Panc1 (cell line): ENCODE data around the gene SKAP1.

ENCODE experiments used
- CTCF ChIP-seq: fragments of 450-650 bp; IDR thresholded peaks from 2 replicates; pipeline ENCODE4 v1.5.1; 2017; ENCODE audit warnings: mild to moderate bottlenecking
- POLR2AphosphoS5 ChIP-seq: IDR thresholded peaks from 2 replicates; pipeline ENCODE4 v1.6.1; 2012; ENCODE audit warnings: mild to moderate bottlenecking, low read depth, low read length, moderate library complexity
- REST ChIP-seq, 2 experiments: IDR thresholded peaks; 2 replicates each; pipeline ENCODE4 v1.6.1; 2011 to 2012; ENCODE audit warnings: low read depth in 2 of 2, control low read depth in 1 of 2, low read length in 1 of 2, mild to moderate bottlenecking in 1 of 2, moderate library complexity in 1 of 2; ENCODE audit not compliant: insufficient read depth in 1 of 2
- TCF7L2 ChIP-seq: IDR thresholded peaks from 2 replicates; pipeline ENCODE4 v1.6.1; 2011; ENCODE audit warnings: mild to moderate bottlenecking, low read depth, low read length, inconsistent platforms

DNA sequence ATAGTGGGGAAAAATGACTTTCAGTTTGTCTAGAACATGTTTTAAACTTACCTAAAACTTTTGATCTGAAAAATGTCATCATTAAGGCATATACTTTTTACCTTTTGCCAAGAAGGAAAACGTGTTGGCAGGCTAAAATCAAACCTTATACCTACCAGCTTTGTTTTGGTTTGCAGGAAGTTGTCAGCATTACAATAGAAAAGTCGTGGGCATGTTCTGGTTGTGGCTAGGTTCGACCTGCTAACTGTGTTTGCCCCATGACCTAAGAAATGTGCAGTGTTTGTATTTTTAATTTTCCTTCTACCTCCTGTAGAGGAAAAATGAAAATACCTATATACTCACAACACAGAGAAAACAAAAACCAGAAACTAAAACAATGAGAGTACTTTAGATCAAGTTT lies 13.0 kb downstream of the SKAP1 start:
- TF ChIP-seq CTCF (no peak), POLR2AphosphoS5 (no peak), REST (IDR thresholded peaks at IDR 0.05; ENCODE audit: insufficient read depth in 1 of 2, low read depth in 2 of 2, low read length in 1 of 2) (no peak), TCF7L2 (no peak)
